GM21360 (cell line): ENCODE measurements around the gene NOTCH2.
"Not testable (repeated sequence)": the region's sequence is repeated elsewhere in the genome, so short reads cannot be mapped to it uniquely, and the experiment has no call there.

Experiments used
- ATAC-seq: cut with Tn5 transposase; IDR thresholded peaks from one replicate; pipeline ENCODE4 v1.9.1; 2021; ENCODE audit warnings: mild to moderate bottlenecking, moderate library complexity; ENCODE audit not compliant: unreplicated experiment

Gene NOTCH2

DNA sequence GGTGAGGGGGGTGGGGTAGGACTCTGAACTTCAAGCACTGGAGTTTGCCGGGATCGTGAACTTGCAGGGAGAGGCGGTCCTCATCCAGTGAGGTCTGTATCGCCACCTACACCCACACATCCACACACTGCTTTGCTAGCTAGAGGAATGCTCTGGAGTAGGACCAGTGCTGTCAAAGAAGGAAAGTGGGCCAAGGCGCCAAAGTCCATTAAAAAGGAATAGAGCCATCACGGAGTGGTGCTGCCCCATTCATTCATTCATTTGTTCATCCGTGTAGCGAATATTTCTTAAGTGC lies 405 bp upstream of the NOTCH2 start:
- not testable (repeated sequence) for ATAC-seq

DNA sequence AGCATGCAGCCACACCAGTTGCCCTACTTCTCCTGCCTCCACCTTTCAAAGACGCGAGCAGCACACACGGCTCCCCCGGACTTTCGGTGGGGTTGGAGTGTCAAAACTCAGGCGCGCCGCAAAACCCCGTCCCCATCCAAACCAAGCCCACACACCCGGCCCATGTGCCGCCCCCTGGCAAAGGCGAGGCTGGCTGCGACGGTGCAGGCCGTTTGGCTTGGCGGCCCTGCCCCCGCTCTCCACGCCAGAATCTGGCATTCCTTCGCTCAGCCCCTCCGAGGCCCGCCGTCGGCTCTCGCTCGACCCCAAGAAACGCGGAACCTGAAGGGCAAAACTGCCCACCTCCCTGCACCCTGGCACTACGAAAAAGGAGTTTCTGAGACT lies 787 bp downstream of the NOTCH2 start:
- ATAC-seq: not testable (repeated sequence)

DNA sequence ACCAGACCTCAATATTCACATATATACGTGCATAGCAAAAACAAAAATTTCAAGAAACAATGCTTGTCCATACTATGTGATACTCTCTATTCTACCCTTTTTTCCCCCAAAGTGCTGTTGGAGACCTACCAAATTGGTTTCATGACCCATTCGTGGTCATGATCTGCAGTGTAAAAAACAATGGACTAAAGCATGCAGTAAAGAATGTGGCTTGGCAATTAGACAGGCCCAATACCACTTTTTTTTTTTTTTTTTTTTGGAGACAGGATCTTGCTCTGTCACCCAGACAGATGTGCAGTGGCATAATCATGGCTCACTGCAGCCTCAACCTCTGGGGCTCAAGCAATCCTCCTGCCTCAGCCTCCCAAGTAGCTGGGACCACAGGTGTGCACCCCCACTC lies 21.3 kb downstream of the NOTCH2 start:
- not testable (repeated sequence) for ATAC-seq

DNA sequence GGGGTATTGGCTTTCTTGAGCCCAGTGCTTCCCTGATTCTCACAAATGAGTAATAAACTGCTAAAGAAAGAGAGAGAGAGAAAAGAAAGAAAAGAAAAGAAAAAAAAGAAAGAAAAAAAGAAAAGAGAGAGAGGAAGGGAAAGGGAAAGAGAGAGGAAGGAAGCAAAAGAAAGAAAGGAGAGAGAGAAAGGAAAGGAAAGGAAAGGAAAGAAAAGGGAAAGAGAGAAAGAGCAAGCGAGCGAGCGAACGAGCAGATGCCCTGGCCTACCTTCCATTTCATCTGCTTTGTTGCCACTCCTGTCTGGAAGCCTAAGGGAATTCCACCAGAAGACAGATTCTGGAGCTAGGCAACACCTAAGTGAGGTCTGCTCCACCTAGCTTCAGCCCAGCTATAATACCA lies 27.7 kb downstream of the NOTCH2 start:
- not testable (repeated sequence) for ATAC-seq

DNA sequence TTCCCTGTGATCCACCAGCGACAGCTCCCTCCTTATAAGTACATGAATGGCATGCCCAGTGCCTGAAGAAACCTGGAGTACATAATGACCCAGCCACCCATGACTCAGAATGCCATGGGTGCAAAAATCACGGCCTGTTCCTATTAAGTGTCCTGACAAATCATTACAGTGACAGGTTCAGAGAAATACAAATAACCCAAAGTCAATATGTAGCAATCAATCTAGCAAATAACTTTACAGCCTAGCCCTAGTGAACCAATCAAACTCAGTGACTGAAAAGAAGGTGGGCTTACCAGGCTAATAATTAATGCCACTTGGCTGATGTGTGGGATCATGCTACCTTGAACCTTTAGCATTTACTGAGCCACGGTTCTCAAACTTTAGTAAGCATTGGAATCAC lies 37.2 kb downstream of the NOTCH2 start:
- ATAC-seq: not testable (repeated sequence)

DNA sequence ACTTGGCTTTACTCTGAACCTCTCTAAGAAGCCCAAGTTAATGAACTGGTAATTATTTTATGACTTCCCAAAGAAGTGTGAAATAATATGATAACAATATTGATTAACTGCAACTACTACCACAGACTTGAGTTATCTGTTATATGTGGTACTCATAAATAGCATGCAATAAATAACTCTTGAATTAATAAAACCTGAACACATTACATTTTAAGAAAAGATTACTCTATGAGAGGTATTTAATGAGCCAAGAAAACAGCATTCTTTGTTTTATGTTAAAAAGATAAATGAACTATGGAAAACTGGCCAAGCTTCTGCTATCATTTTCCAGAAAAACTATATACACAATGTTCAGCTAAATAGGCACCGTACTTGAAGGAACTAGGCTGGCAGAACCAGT lies 45.7 kb downstream of the NOTCH2 start:
- not testable (repeated sequence) for ATAC-seq

DNA sequence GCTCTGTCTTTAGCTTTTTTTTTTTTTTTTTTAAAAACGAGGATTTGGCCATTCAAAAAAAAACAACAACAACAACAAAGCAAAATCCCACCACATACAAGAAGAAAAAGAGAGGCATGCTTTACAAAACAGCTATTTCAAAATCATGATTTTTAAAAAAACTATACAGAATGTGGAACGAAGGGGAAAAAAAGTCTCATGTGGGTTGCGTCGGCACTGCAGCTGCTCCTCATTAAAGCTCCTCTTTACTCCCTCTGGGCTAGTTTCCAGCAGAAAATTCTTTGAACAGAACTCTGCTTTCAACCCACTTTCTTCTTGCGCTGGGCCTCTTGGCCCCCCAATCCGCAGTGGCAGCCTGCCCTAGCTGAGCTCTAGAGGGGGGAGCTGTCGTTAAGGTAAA lies 54.5 kb downstream of the NOTCH2 start:
- ATAC-seq: not testable (repeated sequence)

DNA sequence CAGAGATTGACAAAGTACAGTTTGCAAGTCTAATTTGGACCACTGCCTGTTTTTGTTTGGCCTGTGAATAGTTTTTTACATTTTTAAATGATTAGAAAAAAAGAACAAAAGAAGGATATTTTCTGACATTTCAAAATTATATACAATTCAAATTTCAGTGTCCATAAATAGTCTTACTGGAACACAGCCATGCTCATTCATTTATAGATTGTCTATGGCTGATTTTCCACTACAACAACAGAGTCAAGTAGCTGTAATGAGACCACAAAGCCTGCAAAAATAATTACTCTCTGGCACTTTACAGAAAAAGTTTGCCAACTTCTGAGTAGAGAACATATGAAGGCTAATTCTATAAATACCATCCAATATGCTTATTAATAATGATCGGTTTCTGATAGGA lies 61.1 kb downstream of the NOTCH2 start:
- ATAC-seq: not testable (repeated sequence)

DNA sequence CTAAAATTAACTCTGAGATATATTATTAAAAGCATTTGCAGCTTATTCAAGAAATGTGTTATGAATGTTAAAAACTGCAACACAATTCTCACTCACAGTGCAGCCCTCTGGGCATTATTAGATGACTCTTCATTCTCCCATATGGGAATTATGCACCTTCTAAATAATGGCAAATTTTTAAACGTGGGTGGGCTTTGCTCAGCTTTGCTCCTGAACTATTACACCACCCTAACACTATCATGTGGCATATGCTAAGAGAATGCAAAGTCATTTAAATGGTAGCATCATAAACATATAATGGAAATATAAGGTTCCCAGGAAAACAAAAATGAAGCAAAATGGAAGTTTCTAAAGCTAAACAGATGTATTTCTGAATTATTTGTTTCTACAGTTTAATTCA lies 61.6 kb downstream of the NOTCH2 start:
- not testable (repeated sequence) for ATAC-seq

DNA sequence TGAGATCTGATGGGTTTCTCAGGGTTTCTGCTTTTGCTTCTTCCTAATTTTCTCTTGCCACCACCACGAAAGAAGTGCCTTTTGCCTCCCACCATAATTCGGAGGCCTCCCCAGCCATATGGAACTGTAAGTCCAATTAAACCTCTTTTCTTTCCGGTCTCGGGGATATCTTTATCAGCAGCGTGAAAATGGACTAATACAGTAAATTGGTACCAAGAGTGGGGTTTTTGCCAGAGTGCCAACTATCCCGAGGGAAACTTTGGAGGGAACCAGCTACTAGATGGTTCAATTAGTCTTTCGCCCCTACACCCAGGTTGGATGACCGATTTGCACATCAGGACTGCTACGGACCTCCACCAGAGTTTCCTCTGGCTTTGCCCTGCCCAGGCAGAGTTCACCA lies 68.4 kb downstream of the NOTCH2 start:
- ATAC-seq: not testable (repeated sequence)

DNA sequence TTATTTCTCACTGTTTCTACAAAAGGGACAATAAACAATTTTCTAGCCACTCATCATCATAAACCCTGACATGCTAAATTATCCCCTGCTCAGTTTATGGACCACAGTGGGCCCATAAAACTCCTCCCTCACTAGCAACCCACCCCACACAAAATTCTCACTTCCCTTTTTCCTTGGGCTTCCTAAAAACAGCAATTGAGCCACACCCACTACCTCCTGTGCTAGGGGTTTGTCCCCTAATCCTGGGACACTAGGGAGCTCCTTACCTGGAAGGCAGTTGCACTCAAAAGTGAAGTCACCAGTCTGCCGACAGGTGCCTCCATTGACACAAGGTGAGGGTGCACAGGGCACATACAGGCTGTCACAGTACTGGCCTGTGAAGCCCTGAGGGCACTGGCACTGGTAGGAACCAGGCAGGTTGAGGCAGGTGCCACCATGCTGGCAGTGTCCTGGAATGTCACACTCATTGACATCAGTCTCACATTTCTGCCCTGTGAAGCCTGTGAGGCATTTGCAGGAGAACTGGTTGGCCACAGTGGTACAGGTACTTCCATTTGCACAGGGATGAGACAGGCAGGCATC lies 72.6 kb downstream of the NOTCH2 start:
- not testable (repeated sequence) for ATAC-seq

DNA sequence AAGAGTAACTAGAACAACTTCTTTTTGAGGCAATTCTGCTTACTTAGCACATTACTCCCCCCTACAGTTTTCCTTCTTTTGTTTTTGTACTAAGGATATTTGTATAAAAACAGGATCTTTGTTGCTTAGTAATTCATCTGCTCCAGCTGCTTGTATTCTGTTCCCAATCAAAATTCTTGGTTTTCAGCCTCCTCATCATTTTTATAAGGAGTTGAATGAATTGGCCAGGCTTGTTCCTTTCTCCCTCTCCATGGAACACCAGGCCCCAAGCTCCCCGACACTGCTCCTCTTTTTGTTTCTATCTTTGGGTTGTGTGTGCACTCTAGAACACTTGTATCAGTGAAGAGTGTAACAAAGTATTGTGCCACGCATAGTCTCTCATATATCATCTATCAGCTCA lies 73.5 kb downstream of the NOTCH2 start:
- ATAC-seq: not testable (repeated sequence)

DNA sequence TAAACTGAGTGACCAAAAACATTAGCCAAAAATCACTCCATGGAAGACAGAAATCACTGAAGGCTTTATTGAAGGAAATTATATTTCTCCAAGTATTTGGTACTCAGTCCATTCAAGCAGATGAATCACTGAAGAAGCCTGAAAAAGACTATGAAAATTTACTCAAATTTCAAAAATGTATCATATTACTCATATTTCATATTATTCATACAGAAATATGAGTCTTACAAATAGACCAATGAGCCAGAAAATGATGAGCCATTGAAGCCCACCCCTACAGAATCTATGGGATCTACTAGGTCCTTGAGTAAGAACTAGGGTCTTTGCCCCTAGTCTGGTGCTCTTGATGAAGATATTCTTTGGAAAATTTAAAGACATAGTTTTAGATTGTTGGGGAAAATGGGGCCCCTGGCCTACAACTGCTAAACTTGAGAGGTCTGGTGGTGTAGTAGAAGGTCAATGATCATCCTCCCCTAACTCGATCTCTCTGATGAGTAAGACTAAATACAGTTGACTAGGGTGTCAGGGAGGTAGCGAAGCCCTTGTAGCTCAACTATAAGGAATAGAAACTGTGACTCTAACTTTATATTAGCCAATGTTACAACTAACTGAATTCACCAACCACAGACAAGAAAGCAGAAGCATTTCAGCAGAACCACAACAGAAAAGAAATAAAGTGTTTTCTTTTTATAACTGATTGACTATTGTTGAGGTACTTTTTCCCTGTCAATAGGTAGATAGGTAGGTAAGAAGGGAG lies 81.0 kb downstream of the NOTCH2 start:
- ATAC-seq: no peak

DNA sequence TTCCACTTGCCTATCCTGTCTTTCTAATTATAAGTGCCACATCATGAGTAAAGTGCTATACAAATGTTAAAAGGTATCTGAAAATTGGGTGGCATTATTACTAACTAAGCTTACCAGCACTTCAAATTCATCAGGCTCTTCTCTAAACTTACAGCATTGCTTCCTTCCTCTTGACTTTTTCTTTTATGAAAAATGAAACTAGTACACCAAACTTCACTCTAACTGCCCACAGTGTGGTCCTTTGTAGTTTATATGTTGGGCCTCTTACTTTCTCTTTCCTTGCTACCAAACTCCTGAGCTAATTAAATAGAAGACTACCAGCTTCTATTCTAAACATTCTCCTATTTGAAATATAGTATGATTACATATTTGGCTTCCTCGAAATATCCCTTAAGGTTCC lies 81.8 kb downstream of the NOTCH2 start:
- ATAC-seq: peak; percentile 75

DNA sequence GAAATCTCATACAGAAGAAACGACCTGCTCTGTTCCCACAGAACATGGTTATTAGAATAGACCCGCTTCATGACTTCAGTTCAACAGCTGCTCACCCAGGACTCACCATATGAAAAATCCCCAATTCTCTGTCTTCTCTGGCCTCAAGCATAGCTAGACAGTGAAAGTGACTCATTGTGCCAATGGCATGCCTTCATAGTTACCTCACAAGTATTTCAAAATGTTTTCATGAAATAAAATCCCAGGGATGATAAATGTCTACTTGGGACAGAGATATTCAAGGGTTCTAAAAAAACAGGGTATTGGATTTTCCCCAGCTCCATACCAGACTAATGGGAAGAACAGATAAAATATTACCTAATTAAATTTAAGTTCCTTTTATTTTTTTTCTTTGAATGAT lies 82.3 kb downstream of the NOTCH2 start:
- no peak for ATAC-seq

DNA sequence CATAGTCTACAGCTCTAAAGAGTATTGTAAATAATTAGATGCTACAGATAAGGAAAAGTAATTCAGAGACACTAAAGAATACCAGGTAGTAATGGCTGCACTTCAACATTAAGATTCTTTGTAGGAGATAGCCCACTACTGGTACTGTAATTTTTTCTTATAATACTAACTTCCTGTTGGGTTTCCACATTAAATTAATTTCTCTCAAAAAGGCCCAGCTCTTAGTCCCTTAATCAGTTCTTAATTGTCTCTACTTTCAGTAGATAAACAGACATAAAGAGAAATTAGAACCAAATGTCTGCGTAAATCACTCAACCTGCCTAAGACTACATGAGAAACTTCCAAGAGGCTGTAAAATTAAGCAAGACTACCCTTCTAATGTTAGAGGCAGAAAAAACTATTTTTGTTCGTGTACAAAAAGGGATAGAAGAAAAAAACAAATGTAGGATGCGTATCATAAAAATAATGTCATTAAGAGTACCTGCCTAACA lies 83.4 kb downstream of the NOTCH2 start:
- no peak for ATAC-seq

DNA sequence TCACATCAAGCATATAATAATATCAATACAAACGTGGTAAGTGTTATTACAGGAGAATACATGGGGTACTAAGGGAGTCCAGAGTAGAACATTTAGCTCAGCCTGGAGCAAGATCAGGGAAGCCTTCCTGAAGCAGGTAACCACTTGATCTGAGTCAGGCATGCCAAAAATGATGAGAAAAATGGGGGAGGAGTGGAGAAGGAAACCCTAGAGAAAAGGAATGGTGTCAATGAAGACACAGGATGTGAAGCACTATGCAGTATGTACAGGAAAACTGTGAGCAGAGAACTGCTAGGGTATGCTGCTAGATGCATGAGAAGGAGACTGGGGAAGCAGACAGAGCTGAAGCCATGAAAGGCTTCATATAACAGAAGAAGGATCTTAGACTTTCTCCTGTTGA lies 84.7 kb downstream of the NOTCH2 start:
- ATAC-seq: no peak

DNA sequence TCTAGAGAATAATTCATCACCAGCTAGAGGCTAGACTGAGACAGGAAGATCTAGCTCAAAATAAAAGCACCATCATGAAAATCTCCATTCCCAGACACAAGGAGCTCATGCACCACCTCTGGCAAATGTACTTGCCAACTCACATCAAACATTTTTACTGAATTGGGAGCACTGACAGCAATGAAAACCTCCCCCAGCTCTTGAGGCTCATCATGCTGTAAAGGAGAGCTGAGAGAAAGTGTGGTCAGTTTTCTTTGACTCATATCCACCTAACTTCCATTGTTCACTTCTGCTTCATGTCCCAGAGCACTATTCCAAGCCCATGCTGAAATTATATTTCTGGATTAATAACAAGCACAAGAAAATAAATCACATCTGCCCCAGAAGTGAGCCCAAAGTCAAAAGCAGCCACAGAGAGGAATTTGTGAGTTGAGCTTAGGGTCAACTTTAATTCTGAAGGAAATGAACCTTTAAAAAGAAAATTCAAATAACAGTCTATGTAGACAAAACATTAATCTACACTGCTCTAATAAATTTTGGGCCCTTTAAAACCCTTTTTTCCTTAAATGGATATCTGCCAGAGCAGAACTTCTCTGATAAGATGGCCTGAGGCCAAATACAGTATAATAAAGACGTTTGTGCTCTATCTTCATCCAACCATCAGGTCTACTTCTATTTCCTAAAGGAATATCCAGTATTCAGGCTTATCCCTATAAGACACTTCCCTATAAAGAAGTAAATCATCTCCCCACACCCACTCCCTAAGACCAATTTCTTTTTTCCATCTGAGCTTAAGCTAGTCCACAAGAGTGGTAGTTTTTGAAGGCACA lies 87.3 kb downstream of the NOTCH2 start:
- ATAC-seq: no peak

DNA sequence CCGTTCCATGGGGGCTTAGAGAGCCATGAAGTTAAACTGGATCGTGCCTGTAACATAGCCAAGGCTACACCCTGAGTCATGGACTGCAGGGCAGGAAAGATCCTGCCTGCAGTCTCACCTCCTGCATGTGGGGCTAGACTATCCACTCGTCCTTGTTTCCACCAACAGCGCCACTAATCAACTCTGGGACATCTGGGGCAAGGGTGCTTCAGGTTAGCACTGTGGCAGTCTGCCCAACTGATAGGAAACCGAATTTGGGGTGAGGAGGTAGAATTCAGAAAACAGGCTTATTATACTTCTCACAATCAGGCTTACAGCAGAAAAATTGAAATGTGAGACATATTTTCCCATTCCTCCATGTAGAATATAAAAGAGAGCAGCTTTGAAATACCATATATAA lies 88.0 kb downstream of the NOTCH2 start:
- ATAC-seq: no peak

DNA sequence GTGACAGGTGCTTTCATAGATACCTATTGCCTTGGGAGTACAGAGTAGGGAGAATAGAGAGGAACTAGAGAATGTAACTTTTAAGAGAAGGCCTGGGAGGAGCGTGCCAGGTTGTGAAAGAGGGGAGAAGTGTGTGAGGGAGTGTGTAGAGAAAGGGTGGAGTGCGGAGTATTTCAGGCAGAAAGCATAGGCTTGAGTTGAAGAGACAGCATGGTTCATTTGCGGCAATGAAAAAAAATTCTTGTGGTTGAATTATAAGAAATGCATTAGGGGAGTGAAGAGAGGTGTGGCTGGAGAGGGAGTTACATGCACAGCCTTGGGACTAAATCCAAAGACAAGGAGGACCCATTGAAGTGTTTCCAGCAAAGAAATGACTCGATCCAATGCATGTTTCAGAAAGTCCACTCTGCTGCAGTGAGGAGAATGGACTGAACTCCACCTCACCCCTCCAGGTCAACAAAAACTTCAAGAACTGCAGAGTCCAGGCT lies 91.4 kb downstream of the NOTCH2 start:
- no peak for ATAC-seq

DNA sequence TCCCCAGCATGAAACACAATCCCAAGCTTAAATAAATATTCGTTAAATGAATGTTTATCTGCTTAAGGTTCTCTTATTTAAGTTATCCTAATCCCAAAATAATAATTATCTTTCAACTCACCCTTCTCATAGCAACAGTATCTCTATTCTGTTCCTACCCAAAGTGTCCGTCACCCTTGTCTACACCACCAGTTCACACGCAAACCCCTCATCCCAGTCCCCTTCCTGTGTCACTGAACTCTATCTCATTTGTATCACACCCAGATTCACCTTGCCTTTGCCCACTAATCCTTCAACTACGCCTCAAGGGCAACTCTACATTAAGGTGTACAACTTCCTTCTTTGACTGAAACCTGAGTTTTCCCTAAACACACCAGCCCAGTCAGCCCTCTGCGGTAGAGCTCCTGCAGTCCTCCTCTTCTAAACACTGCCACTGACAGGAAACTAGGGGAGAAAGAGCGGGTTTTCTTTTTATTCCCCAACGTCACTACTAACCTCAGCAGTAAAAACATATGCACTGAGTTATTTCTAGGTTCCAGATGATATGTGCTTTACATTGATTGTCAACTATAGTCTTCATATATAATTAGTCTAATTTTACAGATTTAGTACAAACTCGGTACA lies 92.2 kb downstream of the NOTCH2 start:
- ATAC-seq: not testable (repeated sequence)
